Measurements from ENCODE around the gene COL4A1.

GRCh38 chr13:110133425-110134235 lies 173.3 kb downstream of the COL4A1 start:
- TF ChIP-seq CTCF (conservative IDR thresholded peaks at IDR 0.05; ENCODE audit: low read length) (no peak), EZH2phosphoT487 (IDR thresholded peaks at IDR 0.05; ENCODE audit: borderline replicate concordance) (no peak)

Data from Loucy (cell line).